HG03196 (cell line): ENCODE measurements around the gene TANC1.
A peak's percentile ranks its signal among the peaks of the same experiment; 100 is the strongest.

Experiments
- ATAC-seq: cut with Tn5 transposase; IDR thresholded peaks from one replicate; pipeline ENCODE4 v1.9.1; 2021; ENCODE audit not compliant: unreplicated experiment

Gene TANC1

DNA sequence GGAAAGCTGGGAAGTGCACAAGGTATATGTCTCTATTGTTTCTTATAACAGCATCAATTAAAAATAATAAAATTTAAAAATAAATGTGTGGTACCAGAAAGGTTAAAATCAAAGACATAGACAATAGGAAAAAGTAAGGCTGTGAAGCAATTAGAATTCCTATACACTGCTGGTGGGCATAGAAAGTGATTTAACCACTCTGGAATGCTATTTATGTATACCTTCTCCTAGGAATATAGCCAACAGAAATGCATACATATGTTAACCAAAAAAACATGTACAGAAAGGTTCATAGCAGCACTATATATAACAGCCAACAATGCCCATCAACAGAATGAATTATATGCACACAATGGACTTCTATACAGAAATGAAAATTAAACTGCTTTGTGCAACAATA is 275.1 kb downstream of the TANC1 start:
- ATAC-seq = no peak

GRCh38 chr2:159246325-159246988 is 278.0 kb downstream of the TANC1 start:
- ATAC-seq = no peak

DNA sequence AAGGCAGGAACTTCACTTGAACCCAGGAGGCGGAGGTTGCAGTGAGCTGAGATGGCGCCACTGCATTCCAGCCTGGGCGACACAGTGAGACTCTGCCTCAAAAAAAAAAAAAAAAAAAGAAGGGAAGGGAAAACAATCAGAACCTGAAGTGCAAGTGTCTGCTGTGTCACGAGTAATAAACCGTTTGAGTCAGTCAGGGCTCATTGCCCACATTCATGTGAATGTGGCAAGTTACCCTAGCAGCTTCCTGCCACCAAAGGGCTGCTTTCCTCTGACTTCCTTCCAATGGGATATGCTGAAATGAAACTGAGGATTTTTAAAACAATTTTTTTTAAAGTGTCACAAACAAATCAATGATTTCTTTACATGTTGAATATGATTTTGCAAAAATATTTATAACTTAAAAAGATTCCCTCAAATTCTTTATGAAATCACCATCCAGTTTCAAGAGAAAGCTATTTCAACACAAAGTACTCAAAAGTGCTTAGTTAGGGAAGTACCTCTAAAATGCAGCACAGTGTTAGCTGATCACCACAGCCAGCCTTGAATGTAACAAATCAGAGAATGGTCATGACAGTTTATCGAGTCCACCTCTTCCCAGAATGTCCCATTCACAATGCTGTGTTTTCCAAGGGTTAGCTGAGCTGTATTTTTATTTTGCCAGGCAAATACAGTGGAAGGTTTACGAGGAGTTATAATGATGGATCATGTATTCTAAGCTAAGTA is 281.7 kb downstream of the TANC1 start:
- peak; percentile 78 for ATAC-seq

DNA sequence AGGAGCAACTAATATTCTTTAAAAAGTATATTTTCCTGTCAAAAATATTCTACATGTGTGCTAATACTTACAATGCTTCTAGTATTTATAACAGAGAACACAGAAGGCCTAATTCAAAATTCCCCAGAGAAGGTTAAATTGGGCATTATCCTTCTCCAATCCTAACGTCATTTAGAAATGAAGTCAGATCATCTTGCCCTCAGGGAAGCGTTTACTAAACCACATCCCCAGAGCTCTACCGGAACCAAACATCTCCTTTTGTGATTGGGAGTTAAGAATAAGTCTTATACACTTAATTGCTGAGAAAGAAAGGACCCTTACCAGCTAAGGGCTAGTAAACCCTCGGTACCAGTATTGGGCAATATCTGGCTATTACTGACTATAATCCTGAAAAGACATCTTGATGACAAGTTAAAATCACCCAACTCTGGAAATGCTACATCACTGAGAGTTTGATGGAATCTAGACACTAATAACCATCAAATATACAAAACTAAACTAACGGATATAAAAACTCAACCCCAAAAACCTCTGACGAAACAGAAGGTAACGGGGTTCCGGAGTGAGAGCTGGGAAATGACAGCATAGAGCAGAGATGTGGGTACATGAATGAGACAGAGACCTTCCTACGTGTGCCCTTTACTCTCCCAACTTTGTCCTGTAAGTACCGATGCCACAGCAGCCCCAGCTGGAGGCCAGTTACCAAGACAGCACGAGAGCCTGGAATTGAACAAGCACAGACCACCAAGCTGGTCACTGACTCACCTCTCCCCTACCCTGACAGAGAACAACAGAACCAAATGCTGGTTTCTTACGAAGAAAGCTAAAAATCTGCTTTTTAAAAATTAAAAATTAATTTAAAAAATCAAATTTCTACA is 283.1 kb downstream of the TANC1 start:
- no peak for ATAC-seq

DNA sequence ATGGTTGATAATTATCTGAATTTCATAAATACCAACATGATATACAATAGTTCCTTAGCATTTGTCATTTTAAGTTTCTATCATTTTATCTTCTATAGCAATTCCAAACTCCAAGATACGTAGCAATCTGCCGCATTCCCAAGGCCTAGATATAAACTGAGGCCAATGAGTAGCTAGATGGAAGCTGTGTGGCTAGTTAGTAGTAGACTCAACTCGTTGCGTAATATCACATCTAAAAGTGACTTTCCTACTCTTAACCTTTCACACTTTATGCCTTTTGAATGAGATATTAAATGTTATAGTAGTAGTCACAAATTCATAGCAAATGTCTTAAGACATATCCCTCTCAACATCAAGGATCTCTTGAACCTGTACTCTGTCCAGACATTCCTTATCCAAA is 284.5 kb downstream of the TANC1 start:
- ATAC-seq = no peak

GRCh38 chr2:159256159-159256558 is 287.7 kb downstream of the TANC1 start:
- no peak for ATAC-seq

DNA sequence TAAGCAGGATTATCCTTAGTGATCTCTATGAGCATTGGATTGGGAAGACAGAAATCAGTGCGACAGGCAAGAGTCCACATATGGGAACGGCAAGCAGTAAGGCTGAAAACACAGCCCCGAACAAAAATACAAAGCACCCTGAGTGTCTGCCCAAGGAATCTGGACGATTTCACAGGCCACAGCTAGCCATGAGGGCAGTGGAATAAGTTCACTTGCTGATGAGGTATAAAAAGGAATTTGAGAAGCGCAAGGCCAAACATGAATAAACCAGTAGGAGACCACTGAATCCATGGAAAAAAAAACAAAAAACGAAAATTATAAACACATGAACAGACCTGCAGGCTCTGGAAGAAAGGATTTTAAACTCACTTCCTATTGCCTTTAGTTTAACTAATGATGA is 293.8 kb downstream of the TANC1 start:
- ATAC-seq = no peak

GRCh38 chr2:159262904-159263303 is 294.5 kb downstream of the TANC1 start:
- ATAC-seq = no peak

DNA sequence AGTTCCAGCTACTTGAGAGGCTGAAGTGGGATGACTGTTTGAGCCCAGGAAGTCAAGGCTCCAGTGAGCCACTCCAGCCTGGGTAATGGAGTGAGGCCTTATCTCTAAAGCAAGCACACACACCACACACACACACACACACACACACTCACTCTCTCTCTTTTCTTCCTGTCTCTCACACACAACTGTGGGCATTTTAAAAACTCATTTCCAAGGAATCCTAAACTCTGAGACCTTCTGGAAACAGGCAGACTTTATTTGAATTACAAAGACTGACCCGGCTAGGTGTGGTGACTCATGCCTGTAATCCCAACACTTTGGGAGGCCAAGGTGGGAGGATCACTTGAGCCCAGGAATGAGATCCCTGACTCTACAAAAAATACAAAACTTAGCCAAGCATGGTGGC is 296.7 kb downstream of the TANC1 start:
- ATAC-seq = no peak

GRCh38 chr2:159266554-159266953 is 298.1 kb downstream of the TANC1 start:
- no peak for ATAC-seq

DNA sequence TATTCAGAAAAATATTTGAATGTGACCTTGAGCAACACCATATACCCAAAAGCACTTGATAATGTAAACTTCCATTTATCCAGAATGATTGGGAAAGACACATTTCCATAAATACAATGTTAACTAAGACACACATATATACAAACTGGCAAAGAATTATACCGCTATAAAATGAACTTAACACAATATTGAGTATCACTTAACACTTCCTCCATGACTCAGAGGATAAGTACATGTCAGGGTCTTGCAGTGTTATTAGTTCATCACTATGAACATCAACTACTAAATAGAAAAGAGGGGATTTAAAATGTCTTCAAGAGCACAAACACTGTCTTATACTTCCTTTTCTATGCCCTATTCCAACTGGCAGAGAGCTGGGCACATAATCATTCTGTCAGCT is 299.5 kb downstream of the TANC1 start:
- no peak for ATAC-seq

DNA sequence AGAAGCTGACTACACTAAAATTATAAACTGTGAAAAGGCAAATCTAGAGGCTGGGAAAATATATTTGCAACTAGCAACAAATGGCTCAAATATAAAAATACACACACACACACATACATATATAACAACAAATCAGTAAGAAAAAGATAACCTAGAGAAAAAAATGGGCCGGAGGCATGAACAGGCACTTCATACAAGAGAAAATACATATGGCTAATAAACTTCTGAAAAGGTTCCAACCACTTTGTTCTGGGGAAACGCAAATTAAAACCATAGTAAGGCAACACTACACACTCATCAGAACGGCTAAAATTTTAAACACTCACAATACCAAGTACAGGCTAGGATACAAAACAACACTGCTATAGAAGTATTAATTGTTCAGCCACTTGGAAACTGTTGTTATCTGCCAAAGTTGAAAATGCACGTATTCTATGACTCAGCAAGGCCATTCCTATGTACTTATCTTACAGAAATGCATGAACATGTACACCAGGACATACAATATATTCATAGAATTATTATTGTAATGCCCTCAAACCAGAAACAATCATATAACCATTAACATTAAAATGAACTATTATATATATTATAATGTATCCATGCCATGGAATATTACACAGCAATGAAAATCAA is 302.4 kb downstream of the TANC1 start:
- no peak for ATAC-seq

GRCh38 chr2:159272156-159272555 is 303.7 kb downstream of the TANC1 start:
- no peak for ATAC-seq

GRCh38 chr2:159275111-159275510 is 306.7 kb downstream of the TANC1 start:
- ATAC-seq = no peak

DNA sequence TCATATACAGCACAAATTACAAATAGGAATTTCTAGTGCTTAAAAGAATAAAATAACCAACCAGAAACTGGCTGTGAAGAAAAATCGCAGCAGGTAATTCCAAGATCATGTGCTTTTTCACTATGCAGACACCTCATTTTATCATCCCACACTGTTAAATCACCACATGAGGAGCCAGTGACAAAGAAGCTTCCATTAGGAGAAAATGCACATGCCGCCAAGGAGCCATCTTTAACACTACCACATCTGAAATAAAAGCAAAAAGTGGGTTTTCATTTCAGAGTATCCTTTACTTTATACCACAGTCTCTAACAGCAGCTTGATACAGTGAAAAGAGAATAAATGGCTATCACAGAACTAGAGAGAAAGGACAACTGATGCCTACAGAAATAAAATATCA is 311.3 kb downstream of the TANC1 start:
- no peak for ATAC-seq

DNA sequence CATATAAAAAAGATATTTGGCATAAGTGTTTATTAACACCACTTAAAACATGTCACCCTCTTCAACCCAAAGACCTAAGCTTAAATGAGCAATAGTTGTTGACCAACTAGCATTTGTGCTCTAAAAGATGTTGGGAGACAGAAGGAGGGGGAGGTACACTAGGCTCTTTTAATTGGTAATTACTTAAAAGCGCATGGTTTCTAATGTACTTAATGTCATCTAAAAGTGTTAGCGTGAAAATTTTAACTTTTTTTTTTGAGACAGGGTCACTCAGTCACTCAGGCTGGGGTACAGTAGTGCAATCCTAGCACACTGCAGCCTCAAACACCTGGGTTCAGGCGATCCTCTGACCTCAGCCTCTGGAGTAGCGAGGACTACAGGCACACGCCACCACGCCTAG is 312.6 kb downstream of the TANC1 start:
- no peak for ATAC-seq
